GM12801 (cell line): ENCODE results near the gene SMC4.

Source experiments
- CTCF ChIP-seq: IDR thresholded peaks from one replicate; pipeline ENCODE4 v1.5.1; 2011; ENCODE audit warnings: control low read depth; ENCODE audit not compliant: insufficient read length; ENCODE audit errors: extremely low read depth

The SMC4 gene

GRCh38 chr3:160400030-160400701 lies 716 bp downstream of the SMC4 start:
- TF ChIP-seq CTCF = no peak

- TF ChIP-seq CTCF = no peak
These were observed 1.3 kb downstream of the SMC4 start for GRCh38 chr3:160400702-160401150.

GRCh38 chr3:160401291-160402095 lies 2.0 kb downstream of the SMC4 start:
- TF ChIP-seq CTCF = no peak

GRCh38 chr3:160402221-160403027 lies 3.0 kb downstream of the SMC4 start:
- no peak for TF ChIP-seq CTCF

GRCh38 chr3:160403028-160403545 lies 3.6 kb downstream of the SMC4 start:
- TF ChIP-seq CTCF = no peak

GRCh38 chr3:160403796-160404470 lies 4.5 kb downstream of the SMC4 start:
- no peak for TF ChIP-seq CTCF
